BJ (cell line): ENCODE measurements around the gene LMAN1. TPM values are rescaled to one million over a fixed set of nuclear protein-coding genes. Genes with fewer than 3 reads are reported as not detected.

Experiments used
- CTCF ChIA-PET: fragments of 350-600 bp; formaldehyde crosslinking; extraction: SDS; loops from one replicate; lab custom pipeline; 2021; ENCODE audit warnings: antibody characterized with exemption, inconsistent platforms; lab: Yijun Ruan, JAX
- POLR2A ChIA-PET: fragments of 300-600 bp; sonication (Branson Sonifier 250); formaldehyde crosslinking; extraction: SDS; loops from one replicate; lab custom pipeline; 2021; ENCODE audit warnings: antibody characterized with exemption; lab: Charles Lee
- DNase-seq: peaks from one replicate; pipeline ENCODE4 v3.0.0-alpha.2; 2011; ENCODE audit warnings: low read depth
- H3K27me3 ChIP-seq: 2 replicates; pipeline ENCODE4 v1.6.0; 2011; ENCODE audit warnings: low read length; ENCODE audit not compliant: control insufficient read depth, insufficient read depth
- H3K36me3 ChIP-seq: 2 replicates; pipeline ENCODE4 v1.5.1; 2011; ENCODE audit warnings: low read length; ENCODE audit not compliant: control insufficient read depth, insufficient read depth
- H3K4me3 ChIP-seq: 2 replicates; pipeline ENCODE4 v1.5.1; 2011; ENCODE audit warnings: low read depth, mild to moderate bottlenecking, control low read depth, low read length
- polyA plus RNA-seq: library from polyadenylated mRNA; depleted of rRNA; stranded (reverse); fragments of >200 nt; gene quantifications from 2 replicates; pipeline ENCODE4 v1.2.3, GENCODE V29; 2011
- TF ChIP-seq, protein P1 (sequence below): IDR thresholded peaks from 2 replicates; pipeline ENCODE4 v1.5.1; 2011; ENCODE audit warnings: low read depth, mild to moderate bottlenecking, control low read depth, inconsistent platforms, low read length, moderate library complexity; ENCODE audit not compliant: insufficient read depth

Gene LMAN1
- polyA plus RNA-seq, 1 experiment = 65.3 TPM

- TF ChIP-seq, protein P1, sequence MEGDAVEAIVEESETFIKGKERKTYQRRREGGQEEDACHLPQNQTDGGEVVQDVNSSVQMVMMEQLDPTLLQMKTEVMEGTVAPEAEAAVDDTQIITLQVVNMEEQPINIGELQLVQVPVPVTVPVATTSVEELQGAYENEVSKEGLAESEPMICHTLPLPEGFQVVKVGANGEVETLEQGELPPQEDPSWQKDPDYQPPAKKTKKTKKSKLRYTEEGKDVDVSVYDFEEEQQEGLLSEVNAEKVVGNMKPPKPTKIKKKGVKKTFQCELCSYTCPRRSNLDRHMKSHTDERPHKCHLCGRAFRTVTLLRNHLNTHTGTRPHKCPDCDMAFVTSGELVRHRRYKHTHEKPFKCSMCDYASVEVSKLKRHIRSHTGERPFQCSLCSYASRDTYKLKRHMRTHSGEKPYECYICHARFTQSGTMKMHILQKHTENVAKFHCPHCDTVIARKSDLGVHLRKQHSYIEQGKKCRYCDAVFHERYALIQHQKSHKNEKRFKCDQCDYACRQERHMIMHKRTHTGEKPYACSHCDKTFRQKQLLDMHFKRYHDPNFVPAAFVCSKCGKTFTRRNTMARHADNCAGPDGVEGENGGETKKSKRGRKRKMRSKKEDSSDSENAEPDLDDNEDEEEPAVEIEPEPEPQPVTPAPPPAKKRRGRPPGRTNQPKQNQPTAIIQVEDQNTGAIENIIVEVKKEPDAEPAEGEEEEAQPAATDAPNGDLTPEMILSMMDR = no peak
- no peaks in the 10 kb centered on the region for H3K27me3 ChIP-seq
- CTCF ChIA-PET = interaction anchor here (1.3 to 1.8 kb wide), 2 partner anchors 29 to 77 kb away, joined by 3 to 5 read pairs; no protein-coding TSS in a partner anchor
Measured at GRCh38 chr18:59325965-59326364, 33.1 kb downstream of the LMAN1 start.

GRCh38 chr18:59324623-59324971 lies 34.5 kb downstream of the LMAN1 start:
- H3K27me3 ChIP-seq = no peaks in the 10 kb centered on the region
- POLR2A ChIA-PET = no interaction called here
- H3K4me3 ChIP-seq = no peak overlapping the region
- CTCF ChIA-PET = no interaction called here
- TF ChIP-seq, protein P1 = no peak
- H3K36me3 ChIP-seq = peaks cover 2% of the 10 kb centered on the region; the same call in 1 of the 2 replicates
- DNase-seq = no peak

More at GRCh38 chr18:59325965-59326364, 33.1 kb downstream of the LMAN1 start:
- Histone ChIP-seq H3K36me3 (peaks cover 2% of the 10 kb centered on the region; the same call in 1 of the 2 replicates), H3K4me3 (no peak overlapping the region)
- no peak for DNase-seq
- POLR2A ChIA-PET = no interaction called here

GRCh38 chr18:59323931-59324622 lies 35.0 kb downstream of the LMAN1 start:
- peaks cover 2% of the 10 kb centered on the region; the same call in 1 of the 2 replicates for H3K36me3 ChIP-seq
- ChIA-PET POLR2A (no interaction called here), CTCF (no interaction called here)
- H3K27me3 ChIP-seq = no peaks in the 10 kb centered on the region; the same call in 1 of the 2 replicates
- no peak for DNase-seq
- TF ChIP-seq, protein P1 = no peak
- no peak overlapping the region for H3K4me3 ChIP-seq

DNA sequence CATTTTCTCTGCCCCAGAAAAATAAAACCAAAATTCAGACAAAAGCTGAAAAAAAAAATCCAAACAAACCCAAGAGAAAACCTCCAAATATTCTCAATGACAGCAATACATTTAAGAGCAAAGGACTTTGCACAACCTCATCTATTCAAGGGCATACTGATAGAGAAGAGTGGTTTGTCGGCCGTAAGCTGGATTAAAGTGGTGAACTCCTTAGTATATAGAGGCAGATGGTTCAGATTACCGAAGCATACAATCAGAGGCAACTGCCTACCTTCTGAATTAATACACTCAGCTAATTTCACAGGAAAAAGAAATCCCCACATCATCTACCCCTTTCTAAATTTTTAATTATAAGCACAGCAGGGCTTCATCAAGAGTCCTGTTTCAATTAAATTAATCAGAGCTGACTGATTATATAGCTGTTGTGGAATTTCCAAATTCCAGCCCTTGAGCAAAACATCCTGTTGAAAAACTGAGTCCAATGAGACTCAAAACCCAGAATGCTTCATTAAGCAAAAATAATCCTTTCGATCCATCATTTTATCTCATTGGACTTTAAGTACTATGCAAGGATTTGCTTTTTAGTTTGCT lies 40.5 kb downstream of the LMAN1 start, which contains the start of gene CPLX4:
TSS of gene CPLX4 (minus strand) at position 190 of the 591 bp plus-strand sequence. CDS start at position 3, 187 bp downstream.
- no peak for DNase-seq
- no peaks in the 10 kb centered on the region for H3K36me3 ChIP-seq
- no peaks in the 10 kb centered on the region; the same call in 1 of the 2 replicates for H3K27me3 ChIP-seq
- ChIA-PET CTCF (interaction anchor here (0.7 to 6.7 kb wide), 6 partner anchors 8 to 505 kb away, joined by 3 to 36 read pairs (median 4); partner anchors contain the start of gene CCBE1), POLR2A (no interaction called here)
- H3K4me3 ChIP-seq = no peak within 1 kb of the TSS
- TF ChIP-seq, protein P1 = no peak

DNA sequence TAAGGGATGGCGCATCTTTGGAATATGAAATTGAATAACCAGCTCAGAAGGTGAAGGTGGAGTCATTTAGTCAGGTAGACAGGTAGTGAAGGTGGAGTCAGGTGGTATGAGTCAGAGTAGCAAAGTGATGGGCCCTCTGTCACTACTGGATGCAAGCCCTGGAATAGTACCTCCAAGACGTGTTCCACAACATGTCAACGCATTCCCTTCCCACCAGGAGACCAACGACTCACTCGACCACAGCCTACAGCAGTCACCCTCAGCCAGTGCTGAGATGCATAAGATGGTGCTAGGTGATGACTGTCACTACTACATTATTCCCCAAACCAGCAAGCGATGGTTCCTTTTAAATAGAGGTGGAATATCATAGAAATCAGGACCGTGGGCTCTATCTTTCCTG lies 47.4 kb downstream of the LMAN1 start:
- CTCF ChIA-PET = no interaction called here
- Histone ChIP-seq H3K36me3 (no peaks in the 10 kb centered on the region), H3K27me3 (peaks cover 17% of the 10 kb centered on the region), H3K4me3 (no peak overlapping the region)
- no peak for DNase-seq
- TF ChIP-seq, protein P1 = no peak
- POLR2A ChIA-PET = no interaction called here
